T-helper 17 cell (primary cell): ENCODE measurements around the gene POLE. TPM values are rescaled to one million over a fixed set of nuclear protein-coding genes. Genes with fewer than 3 reads are reported as not detected.

Experiments used
- ATAC-seq: fragments of 150-1000 bp; cut with Tn5 transposase; 2 replicates; pipeline ENCODE4 v1.10.0; 2021; ENCODE audit warnings: mild to moderate bottlenecking, moderate library complexity
- DNase-seq, 3 donors: peaks; one replicate each; pipeline versions ENCODE4 v3.0.0 to v3.0.0-alpha.2; 2020 to 2021
- H3K9me3 ChIP-seq: one replicate; pipeline ENCODE4 v1.7.0; 2013; ENCODE audit warnings: low read length, mild to moderate bottlenecking; ENCODE audit not compliant: control insufficient read depth, poor library complexity, severe bottlenecking
- H3K27ac Mint-ChIP-seq: one replicate; pipeline ENCODE4 v1.8.0; 2022; ENCODE audit warnings: mild to moderate bottlenecking, moderate library complexity, mixed read lengths
- H3K27me3 Mint-ChIP-seq: one replicate; pipeline ENCODE4 v1.8.0; 2022; ENCODE audit warnings: mixed read lengths
- H3K36me3 Mint-ChIP-seq: one replicate; pipeline ENCODE4 v1.8.0; 2022; ENCODE audit warnings: low read depth, mixed read lengths
- H3K4me1 Mint-ChIP-seq: one replicate; pipeline ENCODE4 v1.8.0; 2022; ENCODE audit warnings: mild to moderate bottlenecking, mixed read lengths
- H3K4me3 Mint-ChIP-seq: one replicate; pipeline ENCODE4 v1.8.0; 2022; ENCODE audit warnings: mild to moderate bottlenecking, moderate library complexity, mixed read lengths
- total RNA-seq, 4 donors: library from RNA in 2 of 4; stranded (reverse) in 2 of 4; gene quantifications; one replicate each; pipeline ENCODE4 v1.2.3 and lab custom pipeline; 2022 to 2026

The POLE gene
- total RNA-seq, 2 donors from 2014 or later, result 50.4 to 54.7 TPM

DNA sequence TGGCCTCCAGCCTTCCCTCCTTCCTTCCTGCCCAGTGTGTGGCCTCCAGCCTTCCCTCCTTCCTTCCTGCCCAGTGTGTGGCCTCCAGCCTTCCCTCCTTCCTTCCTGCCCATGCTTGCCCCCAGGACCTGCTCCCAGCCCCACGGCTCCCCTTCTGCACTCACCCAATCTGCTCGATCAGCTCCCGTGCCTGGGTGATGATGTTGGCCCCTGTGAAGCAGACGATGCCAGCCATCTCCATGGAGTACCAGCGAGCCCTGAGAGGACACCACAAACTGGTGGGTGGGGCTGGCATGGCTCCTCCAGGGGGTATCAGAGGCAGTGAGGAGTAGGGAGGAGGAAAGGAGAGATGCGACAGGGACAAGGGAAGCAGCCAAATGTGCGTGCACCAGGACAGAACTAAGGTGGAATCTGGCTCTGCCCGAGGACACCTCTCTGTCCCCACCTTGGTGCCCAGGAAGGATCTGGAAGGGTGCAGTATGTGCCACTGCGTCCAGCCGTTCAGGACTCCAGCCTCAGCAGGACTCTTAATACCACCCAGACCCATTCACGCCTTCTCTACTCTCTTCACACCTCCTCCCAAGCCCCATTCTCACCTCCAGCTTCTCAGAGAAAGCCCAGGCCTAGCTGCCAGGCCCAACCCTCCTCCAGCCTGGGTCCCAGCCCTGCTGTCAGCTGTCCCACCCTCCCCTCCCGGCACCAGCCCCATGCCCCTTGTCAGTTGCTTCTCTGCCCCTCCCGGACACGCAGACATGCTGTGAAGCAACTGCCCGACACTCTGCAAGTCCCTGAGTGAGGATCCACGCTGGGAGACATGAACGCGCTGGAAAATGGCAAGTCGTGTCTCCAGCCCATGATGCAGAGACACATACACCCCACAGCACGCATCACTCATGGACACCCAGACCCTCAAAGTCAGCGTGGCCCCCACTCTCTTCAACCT is 22.7 kb downstream of the POLE start:
- no peak overlapping the region for H3K4me3 Mint-ChIP-seq
- H3K36me3 Mint-ChIP-seq, result peaks cover 21% of the 10 kb centered on the region
- no peak for ATAC-seq
- no peaks in the 10 kb centered on the region for H3K9me3 ChIP-seq
- no peak overlapping the region for H3K27ac Mint-ChIP-seq
- no peaks in the 10 kb centered on the region for H3K27me3 Mint-ChIP-seq
- no peak for DNase-seq
- peaks cover 8% of the 10 kb centered on the region for H3K4me1 Mint-ChIP-seq

DNA sequence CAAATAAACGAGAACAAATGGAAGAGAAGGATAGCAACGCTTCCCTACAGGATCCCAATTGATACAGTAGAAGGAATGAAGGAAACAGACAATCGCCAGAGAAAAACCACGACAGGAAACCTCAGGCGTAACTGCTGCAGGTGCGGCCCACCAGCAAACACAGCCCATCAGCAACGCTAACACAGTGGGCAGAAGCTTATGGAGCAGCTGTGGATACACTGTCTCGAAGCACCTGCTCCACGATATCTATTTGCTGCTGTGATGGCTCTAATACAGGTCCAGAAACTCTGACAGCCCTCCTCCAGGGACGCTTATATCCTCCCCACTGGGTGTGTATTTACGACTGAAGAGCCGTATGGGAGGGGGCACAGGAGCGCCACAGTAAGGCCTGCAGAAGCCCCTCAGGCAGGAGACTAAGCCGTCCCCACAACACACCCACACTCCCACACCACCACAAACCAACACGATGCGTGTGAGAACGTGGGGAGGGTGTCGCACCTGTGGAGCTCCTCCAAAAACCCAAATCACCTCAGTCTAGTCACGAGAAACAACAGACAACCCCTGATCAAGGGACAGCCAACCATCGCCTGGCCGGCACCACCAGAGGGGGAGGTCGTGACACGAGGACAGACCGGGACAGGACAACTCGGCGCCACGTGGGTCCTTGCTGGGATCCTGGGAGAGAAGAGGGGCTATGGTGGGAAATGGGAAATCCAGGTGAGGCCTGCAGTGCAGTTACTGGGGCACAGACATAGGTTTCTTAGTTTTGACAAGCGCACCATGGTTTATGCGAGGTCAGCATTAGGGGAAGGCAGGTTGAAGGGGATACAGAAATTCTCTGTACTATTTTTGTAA is 24.0 kb downstream of the POLE start:
- Mint-ChIP-seq H3K4me3 (no peak overlapping the region), H3K27me3 (no peaks in the 10 kb centered on the region), H3K36me3 (peaks cover 21% of the 10 kb centered on the region), H3K4me1 (peaks cover 8% of the 10 kb centered on the region), H3K27ac (no peak overlapping the region)
- no peaks in the 10 kb centered on the region for H3K9me3 ChIP-seq
- DNase-seq, result no peak
- no peak for ATAC-seq

DNA sequence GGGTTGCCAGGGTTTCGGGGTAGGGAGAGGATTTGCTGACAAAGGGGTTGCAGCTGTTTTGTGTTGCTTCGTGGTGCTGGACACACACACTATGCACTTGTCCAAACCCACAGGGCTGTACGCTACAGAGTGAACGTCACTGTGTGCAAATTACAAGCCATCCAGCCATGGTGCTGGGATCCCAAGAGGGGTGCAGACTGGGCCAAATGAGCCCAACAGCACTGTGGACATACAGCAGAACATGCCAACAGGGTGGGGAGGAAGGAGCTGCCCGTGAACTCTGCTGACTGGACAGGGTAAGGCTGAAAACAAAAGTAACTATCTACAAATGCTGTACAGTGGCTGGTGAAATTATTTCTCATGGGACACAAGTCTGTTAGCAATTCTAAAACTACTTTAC is 25.2 kb downstream of the POLE start:
- Mint-ChIP-seq H3K4me3 (no peak overlapping the region), H3K36me3 (peaks cover 22% of the 10 kb centered on the region), H3K27me3 (no peaks in the 10 kb centered on the region), H3K27ac (no peak overlapping the region), H3K4me1 (peaks cover 6% of the 10 kb centered on the region)
- DNase-seq (no peak), ATAC-seq (no peak)
- H3K9me3 ChIP-seq, result no peaks in the 10 kb centered on the region

- DNase-seq (no peak), ATAC-seq (no peak)
- Mint-ChIP-seq H3K36me3 (peaks cover 19% of the 10 kb centered on the region), H3K27ac (no peak overlapping the region), H3K4me3 (no peak overlapping the region), H3K4me1 (peaks cover 8% of the 10 kb centered on the region), H3K27me3 (no peaks in the 10 kb centered on the region)
- no peaks in the 10 kb centered on the region for H3K9me3 ChIP-seq
Measured at GRCh38 chr12:132660996-132661395, 26.1 kb downstream of the POLE start.

DNA sequence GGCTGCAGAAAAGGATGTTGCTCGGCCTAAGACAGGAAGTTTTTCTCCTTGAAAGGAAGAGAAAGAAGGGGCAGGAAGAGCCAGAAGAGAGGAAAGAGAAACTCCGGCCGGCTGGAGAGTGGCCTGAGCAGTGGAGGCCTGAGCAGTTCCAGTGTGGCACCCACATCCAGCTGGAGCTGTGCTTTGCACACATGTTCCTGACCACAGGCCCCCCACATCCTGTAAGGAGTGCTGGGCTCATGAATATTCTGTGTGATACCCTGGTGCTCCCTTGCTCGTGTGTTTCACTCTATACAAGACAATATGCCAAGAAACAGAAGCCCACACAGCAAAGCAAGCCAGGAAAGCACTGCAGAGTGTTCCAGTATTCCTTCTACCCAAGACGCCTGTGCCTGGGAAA is 27.1 kb downstream of the POLE start:
- H3K27me3 Mint-ChIP-seq, result no peaks in the 10 kb centered on the region
- no peak for ATAC-seq

GRCh38 chr12:132659146-132659545 is 28.0 kb downstream of the POLE start:
- H3K9me3 ChIP-seq, result no peaks in the 10 kb centered on the region
- DNase-seq, result no peak
- Mint-ChIP-seq H3K4me3 (no peak overlapping the region), H3K27ac (no peak overlapping the region), H3K27me3 (no peaks in the 10 kb centered on the region), H3K4me1 (peaks cover 6% of the 10 kb centered on the region), H3K36me3 (peaks cover 10% of the 10 kb centered on the region)
- ATAC-seq, result no peak

More for the DNA sequence above, 27.1 kb downstream of the POLE start:
- H3K4me1 Mint-ChIP-seq, result peaks cover 7% of the 10 kb centered on the region
- no peak for DNase-seq
- H3K9me3 ChIP-seq, result no peaks in the 10 kb centered on the region
- no peak overlapping the region for H3K27ac Mint-ChIP-seq
- H3K36me3 Mint-ChIP-seq, result peaks cover 15% of the 10 kb centered on the region
- H3K4me3 Mint-ChIP-seq, result no peak overlapping the region

GRCh38 chr12:132658149-132658894 is 28.8 kb downstream of the POLE start:
- H3K36me3 Mint-ChIP-seq, result peaks cover 10% of the 10 kb centered on the region
- no peak overlapping the region for H3K4me3 Mint-ChIP-seq
- no peak for DNase-seq
- peaks cover 6% of the 10 kb centered on the region for H3K4me1 Mint-ChIP-seq
- H3K27ac Mint-ChIP-seq, result peak overlapping the region; percentile 34
- ATAC-seq, result no peak
- H3K27me3 Mint-ChIP-seq, result no peaks in the 10 kb centered on the region
- no peaks in the 10 kb centered on the region for H3K9me3 ChIP-seq

DNA sequence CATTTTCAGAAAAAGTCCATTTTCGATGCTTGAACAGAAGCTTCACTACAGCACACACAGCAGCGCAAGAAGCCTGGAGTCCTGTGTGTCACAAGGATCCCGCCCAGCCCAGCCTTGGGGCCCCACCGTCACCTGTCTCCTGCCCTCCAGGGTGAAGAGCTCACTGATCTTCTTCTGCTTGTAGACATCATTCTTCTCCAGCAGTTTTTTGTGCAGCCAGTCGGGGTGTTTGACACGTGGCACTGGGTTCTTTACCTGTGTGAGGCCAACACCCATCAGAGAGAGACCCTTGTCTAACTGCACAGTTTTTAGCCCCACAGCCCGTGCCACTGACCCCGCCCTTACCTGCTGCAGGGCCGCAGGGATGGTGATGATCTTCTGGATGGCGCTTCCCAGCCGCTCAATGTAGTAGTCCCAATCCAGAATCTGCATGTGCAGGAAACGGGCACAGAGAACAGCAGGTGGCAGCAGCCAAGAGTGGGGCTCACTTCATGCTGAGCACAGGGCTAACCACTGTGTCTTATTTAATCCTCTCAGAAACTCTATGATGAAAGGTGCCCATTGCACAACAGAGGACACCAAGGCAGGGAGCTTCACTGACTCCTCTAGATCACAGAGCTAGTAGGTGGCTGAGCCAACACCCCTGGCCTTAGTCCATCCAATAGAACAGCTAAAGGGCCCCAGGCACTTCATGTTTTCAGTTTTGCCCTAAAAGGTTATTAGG is 30.0 kb downstream of the POLE start:
- peaks cover 5% of the 10 kb centered on the region for H3K4me1 Mint-ChIP-seq
- no peak overlapping the region for H3K27ac Mint-ChIP-seq
- H3K9me3 ChIP-seq, result no peaks in the 10 kb centered on the region
- no peak for DNase-seq
- peaks cover 10% of the 10 kb centered on the region for H3K36me3 Mint-ChIP-seq
- no peak overlapping the region for H3K4me3 Mint-ChIP-seq
- H3K27me3 Mint-ChIP-seq, result no peaks in the 10 kb centered on the region
- no peak for ATAC-seq

DNA sequence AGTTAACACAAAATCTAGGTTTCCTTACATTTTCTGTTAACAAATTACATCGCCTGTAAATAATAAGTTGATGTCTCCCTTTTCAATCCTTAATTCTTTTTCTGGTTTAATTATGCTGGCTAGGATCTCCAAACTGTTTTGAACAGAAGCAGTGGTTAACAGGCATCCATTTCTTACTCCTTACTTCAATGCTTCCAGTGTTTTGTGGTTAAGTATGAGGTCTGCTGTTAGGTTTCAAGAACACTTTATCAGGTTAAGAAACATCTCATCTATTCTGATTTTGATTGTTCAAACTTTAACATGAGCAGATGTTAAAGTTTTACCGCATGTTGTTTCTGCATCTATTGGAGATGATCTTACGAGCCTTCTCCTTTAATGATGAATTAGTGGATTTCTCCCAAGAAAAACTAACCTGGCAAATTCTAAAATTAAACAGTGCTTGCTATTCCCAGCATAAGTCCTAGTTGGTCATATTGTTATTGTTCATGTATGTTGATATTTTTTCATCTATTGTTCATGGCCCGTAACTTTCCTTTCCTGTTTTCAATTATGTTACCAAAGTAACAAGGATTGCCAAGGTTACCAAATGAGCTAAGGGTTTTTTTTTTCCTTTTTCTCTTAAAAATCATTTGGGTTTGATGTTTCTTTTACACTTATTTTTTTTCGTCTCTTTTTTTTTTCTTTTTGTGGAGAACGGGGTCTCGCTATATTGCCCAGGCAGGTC is 33.4 kb downstream of the POLE start:
- ATAC-seq, result no peak
- H3K9me3 ChIP-seq, result no peaks in the 10 kb centered on the region
- Mint-ChIP-seq H3K27ac (peak overlapping the region; percentile 45), H3K27me3 (no peaks in the 10 kb centered on the region), H3K36me3 (peaks cover 7% of the 10 kb centered on the region), H3K4me3 (no peak overlapping the region), H3K4me1 (peaks cover 5% of the 10 kb centered on the region)
- DNase-seq, result no peak

DNA sequence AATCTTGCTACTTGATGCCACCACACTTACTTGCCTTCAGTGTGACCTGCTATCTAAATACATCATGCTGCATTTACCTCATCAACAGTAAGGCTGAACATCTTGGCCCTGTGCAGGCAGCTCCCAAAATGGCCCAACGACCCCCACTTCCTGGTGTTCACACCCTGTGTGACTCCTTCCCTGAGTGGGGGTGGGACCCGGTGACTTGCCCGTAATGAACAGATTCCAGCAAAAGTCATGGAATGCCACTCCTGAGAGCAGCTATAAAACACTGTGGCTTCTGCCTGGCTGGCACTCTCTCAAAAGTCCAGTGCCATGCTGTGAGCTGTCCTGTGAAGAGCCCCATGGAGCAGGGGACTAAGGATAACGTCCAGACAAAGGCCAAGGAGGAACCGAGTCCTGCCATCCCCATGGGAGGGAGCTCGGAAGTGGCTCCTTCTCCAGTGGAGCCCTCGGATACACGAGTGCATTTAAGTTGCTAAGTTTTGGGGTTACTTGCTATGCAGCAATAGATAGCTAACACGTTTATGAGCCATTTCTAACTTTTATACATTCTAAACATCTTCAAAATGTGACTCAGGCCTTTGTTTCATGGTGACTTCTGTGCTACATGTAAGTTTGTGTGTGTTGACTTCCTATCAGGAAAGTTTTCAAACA is 35.6 kb downstream of the POLE start:
- H3K27ac Mint-ChIP-seq, result peak overlapping the region; percentile 9
- no peak overlapping the region for H3K4me3 Mint-ChIP-seq
- DNase-seq (no peak), ATAC-seq (no peak)
- H3K36me3 Mint-ChIP-seq, result peaks cover 3% of the 10 kb centered on the region
- H3K27me3 Mint-ChIP-seq, result no peaks in the 10 kb centered on the region
- no peaks in the 10 kb centered on the region for H3K9me3 ChIP-seq
- peaks cover 3% of the 10 kb centered on the region for H3K4me1 Mint-ChIP-seq

DNA sequence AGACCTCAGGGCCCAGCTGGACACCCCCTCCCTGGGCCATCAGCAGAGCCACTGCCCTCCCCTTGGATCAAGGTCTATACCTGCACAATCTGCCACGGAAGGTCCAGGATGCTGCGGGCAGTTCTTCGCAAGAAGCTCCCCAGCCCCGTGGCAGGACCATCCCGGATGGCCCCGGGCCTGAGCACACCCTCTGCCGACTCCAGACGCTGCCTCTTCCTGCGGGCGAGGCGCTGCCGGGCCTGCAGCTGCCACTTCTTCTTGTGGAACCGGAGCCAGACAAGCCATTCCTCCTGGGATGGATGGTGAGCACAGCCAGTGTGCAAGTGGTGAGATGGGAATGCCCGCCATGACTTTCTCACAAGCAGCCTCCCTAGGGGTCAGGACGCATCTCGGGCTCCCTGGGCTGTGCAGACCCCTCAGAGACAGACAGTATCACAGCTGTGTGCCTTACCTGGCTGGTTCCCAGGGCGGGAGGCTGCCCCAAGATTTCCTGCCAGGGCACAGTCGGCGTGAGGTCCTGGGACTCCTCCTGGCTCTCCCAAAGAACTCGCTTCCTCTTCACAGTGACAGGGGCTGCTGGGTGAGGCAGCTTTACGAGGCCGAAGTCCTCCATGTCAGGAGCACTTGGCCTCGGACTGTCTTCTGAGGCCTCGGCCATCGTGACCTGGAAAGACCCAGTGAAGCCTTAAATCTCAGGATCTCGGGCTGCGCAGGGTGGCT is 37.8 kb downstream of the POLE start:
- Mint-ChIP-seq H3K27me3 (no peaks in the 10 kb centered on the region), H3K36me3 (peaks cover 2% of the 10 kb centered on the region), H3K27ac (peak overlapping the region; percentile 16), H3K4me3 (no peak overlapping the region), H3K4me1 (peaks cover 3% of the 10 kb centered on the region)
- DNase-seq, result no peak
- H3K9me3 ChIP-seq, result no peaks in the 10 kb centered on the region
- no peak for ATAC-seq
